ENCODE measurements around the gene PLA2G4A. TPM values are rescaled to one million over a fixed set of nuclear protein-coding genes. Genes with fewer than 3 reads are reported as not detected.

Gene PLA2G4A
- polyA plus RNA-seq, 1 donor: 15.9 TPM

- WGBS (ENCODE audit: insufficient coverage, low lambda C conversion rate): no CpG with 5 or more reads among the region's 2 CpGs
- Histone ChIP-seq H3K36me3 (ENCODE audit: control insufficient read depth, insufficient read depth, low read length) (no peaks in the 10 kb centered on the region), H3K27ac (ENCODE audit: low read length) (no peak overlapping the region), H3K4me3 (ENCODE audit: low read length) (no peak overlapping the region), H3K9me3 (ENCODE audit: control insufficient read depth, low read depth, low read length) (no peaks in the 10 kb centered on the region), H3K27me3 (ENCODE audit: control insufficient read depth, insufficient read depth, low read length) (no peaks in the 10 kb centered on the region), H3K4me1 (ENCODE audit: control insufficient read depth, insufficient read depth, low read length) (peaks cover 8% of the 10 kb centered on the region)
- DNase-seq: no peak
These were observed 139.1 kb downstream of the PLA2G4A start for GRCh38 chr1:186967656-186968394.

DNA sequence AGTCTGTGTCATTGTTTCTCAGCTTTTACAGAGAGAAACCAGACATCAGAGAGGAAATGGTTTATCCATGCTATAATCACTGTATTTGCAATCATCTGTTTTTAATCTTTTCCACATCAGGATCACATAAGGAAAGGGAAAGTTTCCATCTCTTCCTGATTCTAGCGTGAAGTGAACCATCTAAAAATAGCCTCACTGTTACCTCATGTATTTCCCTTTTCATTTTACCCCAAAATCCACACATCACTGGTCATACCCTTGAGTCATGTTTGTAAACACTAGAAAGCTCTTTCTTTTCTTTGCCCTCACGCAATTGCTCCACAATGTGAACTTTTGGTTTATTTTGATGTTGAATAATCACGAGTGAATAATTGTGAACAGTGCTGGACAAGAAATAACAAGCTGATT is 146.0 kb downstream of the PLA2G4A start:
- DNase-seq: peak in 1 of 2 donors; percentile 5
- WGBS (ENCODE audit: insufficient coverage, low lambda C conversion rate): 82% methylated on average over 1 of the region's 3 CpGs
- no peaks in the 10 kb centered on the region for H3K27me3 ChIP-seq (ENCODE audit: control insufficient read depth, insufficient read depth, low read length)

GRCh38 chr1:186975220-186975619 is 146.5 kb downstream of the PLA2G4A start:
- H3K36me3 ChIP-seq (ENCODE audit: control insufficient read depth, insufficient read depth, low read length): no peaks in the 10 kb centered on the region
- no peak for DNase-seq
- no peaks in the 10 kb centered on the region for H3K27me3 ChIP-seq (ENCODE audit: control insufficient read depth, insufficient read depth, low read length)
- no peak overlapping the region for H3K4me3 ChIP-seq (ENCODE audit: low read length)
- peaks cover 2% of the 10 kb centered on the region for H3K4me1 ChIP-seq (ENCODE audit: control insufficient read depth, insufficient read depth, low read length)
- WGBS (ENCODE audit: insufficient coverage, low lambda C conversion rate): 83% methylated on average over 1 of the region's 1 CpG
- no peaks in the 10 kb centered on the region for H3K9me3 ChIP-seq (ENCODE audit: control insufficient read depth, low read depth, low read length)
- H3K27ac ChIP-seq (ENCODE audit: low read length): no peak overlapping the region

More for the DNA sequence above, 146.0 kb downstream of the PLA2G4A start:
- no peak overlapping the region for H3K4me3 ChIP-seq (ENCODE audit: low read length)
- peaks cover 2% of the 10 kb centered on the region for H3K4me1 ChIP-seq (ENCODE audit: control insufficient read depth, insufficient read depth, low read length)
- no peaks in the 10 kb centered on the region for H3K9me3 ChIP-seq (ENCODE audit: control insufficient read depth, low read depth, low read length)
- H3K27ac ChIP-seq (ENCODE audit: low read length): no peak overlapping the region
- H3K36me3 ChIP-seq (ENCODE audit: control insufficient read depth, insufficient read depth, low read length): no peaks in the 10 kb centered on the region

GRCh38 chr1:186976700-186977099 is 148.0 kb downstream of the PLA2G4A start:
- Histone ChIP-seq H3K36me3 (ENCODE audit: control insufficient read depth, insufficient read depth, low read length) (no peaks in the 10 kb centered on the region), H3K9me3 (ENCODE audit: control insufficient read depth, low read depth, low read length) (no peaks in the 10 kb centered on the region), H3K4me1 (ENCODE audit: control insufficient read depth, insufficient read depth, low read length) (peaks cover 2% of the 10 kb centered on the region), H3K27ac (ENCODE audit: low read length) (no peak overlapping the region), H3K27me3 (ENCODE audit: control insufficient read depth, insufficient read depth, low read length) (no peaks in the 10 kb centered on the region), H3K4me3 (ENCODE audit: low read length) (no peak overlapping the region)
- WGBS (ENCODE audit: insufficient coverage, low lambda C conversion rate): no CpG with 5 or more reads among the region's 8 CpGs
- DNase-seq: no peak

DNA sequence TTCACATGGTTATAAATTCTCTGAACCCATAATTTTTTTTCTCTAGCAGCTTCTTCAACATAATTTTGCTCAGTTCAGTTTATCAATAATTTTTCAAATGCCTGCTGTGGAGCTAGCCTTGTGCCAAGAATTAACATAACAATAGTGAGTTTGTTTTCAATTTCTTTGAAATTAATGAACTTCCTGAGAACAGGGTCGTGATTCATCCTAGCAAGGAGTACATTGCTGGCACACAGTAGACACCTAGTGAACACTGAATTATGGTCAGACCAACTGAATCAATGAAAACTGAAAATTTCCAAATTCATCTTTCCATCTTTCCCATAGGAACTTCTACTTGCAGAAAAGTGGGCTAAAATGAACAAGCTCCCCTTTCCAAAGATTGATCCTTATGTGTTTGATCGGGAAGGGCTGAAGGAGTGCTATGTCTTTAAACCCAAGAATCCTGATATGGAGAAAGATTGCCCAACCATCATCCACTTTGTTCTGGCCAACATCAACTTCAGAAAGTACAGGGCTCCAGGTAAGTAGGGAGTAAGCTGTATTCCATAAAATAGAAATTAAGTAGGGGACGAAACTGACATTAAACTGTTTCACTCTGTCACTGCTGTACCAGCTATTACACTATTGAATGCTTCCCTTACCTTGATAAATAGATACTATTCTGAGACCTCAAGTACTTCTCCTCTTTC is 148.7 kb downstream of the PLA2G4A start:
- Histone ChIP-seq H3K27me3 (ENCODE audit: control insufficient read depth, insufficient read depth, low read length) (no peaks in the 10 kb centered on the region), H3K4me3 (ENCODE audit: low read length) (no peak overlapping the region), H3K36me3 (ENCODE audit: control insufficient read depth, insufficient read depth, low read length) (no peaks in the 10 kb centered on the region), H3K9me3 (ENCODE audit: control insufficient read depth, low read depth, low read length) (no peaks in the 10 kb centered on the region), H3K27ac (ENCODE audit: low read length) (no peak overlapping the region), H3K4me1 (ENCODE audit: control insufficient read depth, insufficient read depth, low read length) (peaks cover 6% of the 10 kb centered on the region)
- no peak for DNase-seq
- no CpG with 5 or more reads among the region's 3 CpGs for WGBS (ENCODE audit: insufficient coverage, low lambda C conversion rate)

DNA sequence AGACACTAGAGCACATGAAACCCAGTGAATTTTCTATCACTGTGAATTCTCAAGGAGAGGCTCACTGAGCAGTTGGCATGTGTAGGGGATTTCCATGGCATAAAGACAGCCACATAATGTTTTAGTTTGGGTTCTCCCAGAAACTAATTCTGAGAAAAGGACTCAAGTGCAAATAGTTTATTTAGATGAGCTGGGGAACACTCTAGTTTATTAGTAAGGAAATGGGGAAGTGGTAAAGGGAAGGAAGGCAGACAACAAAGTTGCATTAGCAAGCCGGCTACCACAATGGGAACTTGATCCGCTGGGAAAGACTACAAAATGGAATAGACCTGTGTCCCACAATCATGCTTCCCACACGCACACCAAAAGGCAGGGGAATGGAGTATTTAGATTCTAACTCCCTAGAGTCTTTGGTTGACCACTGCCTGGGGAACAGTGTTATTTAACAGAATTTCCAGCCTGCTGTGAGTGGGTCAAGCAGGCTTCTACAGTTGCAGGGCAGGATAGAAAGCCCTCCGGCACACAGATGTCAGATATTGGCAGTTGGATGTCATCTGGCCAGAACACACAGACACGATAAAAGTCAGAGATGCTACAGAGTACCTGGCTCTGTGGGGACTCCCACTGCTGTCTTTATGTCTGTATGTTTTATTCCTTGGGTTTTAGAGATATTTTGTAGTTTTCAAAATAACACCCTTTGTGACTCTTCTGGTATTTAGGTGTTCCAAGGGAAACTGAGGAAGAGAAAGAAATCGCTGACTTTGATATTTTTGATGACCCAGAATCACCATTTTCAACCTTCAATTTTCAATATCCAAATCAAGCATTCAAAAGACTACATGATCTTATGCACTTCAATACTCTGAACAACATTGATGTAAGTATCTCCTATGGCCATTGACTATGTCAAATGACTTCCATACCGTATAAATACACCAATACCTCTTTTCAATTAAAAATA is 150.1 kb downstream of the PLA2G4A start:
- Histone ChIP-seq H3K27ac (ENCODE audit: low read length) (no peak overlapping the region), H3K9me3 (ENCODE audit: control insufficient read depth, low read depth, low read length) (no peaks in the 10 kb centered on the region), H3K27me3 (ENCODE audit: control insufficient read depth, insufficient read depth, low read length) (no peaks in the 10 kb centered on the region), H3K4me3 (ENCODE audit: low read length) (no peak overlapping the region), H3K4me1 (ENCODE audit: control insufficient read depth, insufficient read depth, low read length) (peaks cover 9% of the 10 kb centered on the region), H3K36me3 (ENCODE audit: control insufficient read depth, insufficient read depth, low read length) (no peaks in the 10 kb centered on the region)
- no peak for DNase-seq
- 100% methylated on average over 1 of the region's 7 CpGs for WGBS (ENCODE audit: insufficient coverage, low lambda C conversion rate)

- no peak for DNase-seq
- Histone ChIP-seq H3K27ac (ENCODE audit: low read length) (no peak overlapping the region), H3K9me3 (ENCODE audit: control insufficient read depth, low read depth, low read length) (no peaks in the 10 kb centered on the region), H3K27me3 (ENCODE audit: control insufficient read depth, insufficient read depth, low read length) (no peaks in the 10 kb centered on the region), H3K4me1 (ENCODE audit: control insufficient read depth, insufficient read depth, low read length) (peaks cover 7% of the 10 kb centered on the region), H3K4me3 (ENCODE audit: low read length) (no peak overlapping the region), H3K36me3 (ENCODE audit: control insufficient read depth, insufficient read depth, low read length) (no peaks in the 10 kb centered on the region)
- 100% methylated on average over 2 of the region's 2 CpGs for WGBS (ENCODE audit: insufficient coverage, low lambda C conversion rate)
These were observed 151.7 kb downstream of the PLA2G4A start for GRCh38 chr1:186980400-186980799.

GRCh38 chr1:186982116-186982515 is 153.4 kb downstream of the PLA2G4A start:
- no CpG with 5 or more reads among the region's 3 CpGs for WGBS (ENCODE audit: insufficient coverage, low lambda C conversion rate)
- no peak overlapping the region for H3K27ac ChIP-seq (ENCODE audit: low read length)

DNA sequence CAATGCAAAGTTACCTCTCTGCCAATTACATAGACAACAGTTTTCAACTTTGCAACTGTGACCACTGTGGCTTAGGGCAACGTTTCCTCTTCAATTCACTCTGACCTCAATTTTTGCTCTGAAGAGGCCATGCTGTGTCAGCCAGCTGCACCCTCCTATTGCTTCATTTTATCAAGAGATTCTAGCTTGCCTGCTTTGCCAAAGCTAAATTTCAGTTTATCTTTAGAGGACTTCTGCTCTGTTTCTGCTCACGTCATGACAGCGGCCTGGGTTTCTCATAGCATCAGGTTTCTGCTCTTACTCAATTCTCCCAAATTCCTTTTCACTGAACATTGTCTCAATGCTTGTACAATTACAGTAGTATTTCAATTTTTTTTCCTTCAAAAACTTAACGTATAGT is 154.6 kb downstream of the PLA2G4A start:
- 74% methylated on average over 4 of the region's 4 CpGs for WGBS (ENCODE audit: insufficient coverage, low lambda C conversion rate)
- H3K27me3 ChIP-seq (ENCODE audit: control insufficient read depth, insufficient read depth, low read length): no peaks in the 10 kb centered on the region
- DNase-seq: peak in 1 of 2 donors; percentile 17
- H3K27ac ChIP-seq (ENCODE audit: low read length): no peak overlapping the region
- H3K9me3 ChIP-seq (ENCODE audit: control insufficient read depth, low read depth, low read length): no peaks in the 10 kb centered on the region
- no peaks in the 10 kb centered on the region for H3K36me3 ChIP-seq (ENCODE audit: control insufficient read depth, insufficient read depth, low read length)
- H3K4me1 ChIP-seq (ENCODE audit: control insufficient read depth, insufficient read depth, low read length): peaks cover 7% of the 10 kb centered on the region
- no peak overlapping the region for H3K4me3 ChIP-seq (ENCODE audit: low read length)

More at GRCh38 chr1:186982116-186982515, 153.4 kb downstream of the PLA2G4A start:
- DNase-seq: peak; percentile 13 to 62
- H3K27me3 ChIP-seq (ENCODE audit: control insufficient read depth, insufficient read depth, low read length): no peaks in the 10 kb centered on the region
- H3K36me3 ChIP-seq (ENCODE audit: control insufficient read depth, insufficient read depth, low read length): no peaks in the 10 kb centered on the region
- no peaks in the 10 kb centered on the region for H3K9me3 ChIP-seq (ENCODE audit: control insufficient read depth, low read depth, low read length)
- H3K4me1 ChIP-seq (ENCODE audit: control insufficient read depth, insufficient read depth, low read length): peaks cover 7% of the 10 kb centered on the region
- H3K4me3 ChIP-seq (ENCODE audit: low read length): no peak overlapping the region

GRCh38 chr1:186984959-186985358 is 156.2 kb downstream of the PLA2G4A start:
- Histone ChIP-seq H3K36me3 (ENCODE audit: control insufficient read depth, insufficient read depth, low read length) (no peaks in the 10 kb centered on the region), H3K27ac (ENCODE audit: low read length) (no peak overlapping the region), H3K4me3 (ENCODE audit: low read length) (no peak overlapping the region), H3K4me1 (ENCODE audit: control insufficient read depth, insufficient read depth, low read length) (peaks cover 7% of the 10 kb centered on the region), H3K9me3 (ENCODE audit: control insufficient read depth, low read depth, low read length) (no peaks in the 10 kb centered on the region), H3K27me3 (ENCODE audit: control insufficient read depth, insufficient read depth, low read length) (no peaks in the 10 kb centered on the region)
- WGBS (ENCODE audit: insufficient coverage, low lambda C conversion rate): 100% methylated on average over 2 of the region's 4 CpGs
- DNase-seq: no peak

Measured in large intestine (tissue), 3 donors.